Measurements from ENCODE around the gene UPK3B.

GRCh38 chr7:76509931-76510877 lies at the start of gene UPK3B:
- TF ChIP-seq USF1 (IDR thresholded peaks at IDR 0.05) (peak; percentile 34), TAF1 (IDR thresholded peaks at IDR 0.05; ENCODE audit: low read depth) (no peak; the same call in 1 of the 2 replicates), FOXM1 (IDR thresholded peaks at IDR 0.05; ENCODE audit: borderline replicate concordance, low read depth) (peak; percentile 56; the same call in 1 of the 2 replicates), CEBPB (IDR thresholded peaks at IDR 0.05) (0 out of 2 replicates have a peak, but pooled peaks have one; percentile 18), EP300 (IDR thresholded peaks at IDR 0.05; ENCODE audit: borderline replicate concordance) (peak; percentile 79), EGR1 (IDR thresholded peaks at IDR 0.05) (no peak), TCF12 (IDR thresholded peaks at IDR 0.05; ENCODE audit: low read depth) (peak; percentile 93), RAD21 (IDR thresholded peaks at IDR 0.05; ENCODE audit: low read depth) (peak; percentile 51; the same call in 1 of the 2 replicates), NFIC (IDR thresholded peaks at IDR 0.05) (peak; percentile 43), REST (IDR thresholded peaks at IDR 0.05; ENCODE audit: low read depth) (no peak), MAX (IDR thresholded peaks at IDR 0.05) (peak; percentile 77), CREB1 (IDR thresholded peaks at IDR 0.05; ENCODE audit: low read depth) (peak; percentile 29; the same call in 1 of the 2 replicates), YY1 (IDR thresholded peaks at IDR 0.05; ENCODE audit: low read depth) (peak; percentile 20; the same call in 1 of the 2 replicates)

Data from Ishikawa (cell line).